ENCODE measurements around the gene NMB.

GRCh38 chr15:84689858-84690257, 31.9 kb upstream of the NMB start:
- TF ChIP-seq EP300 (IDR thresholded peaks at IDR 0.05) = no peak
- TF ChIP-seq CTCF (IDR thresholded peaks at IDR 0.05) = no peak
